ENCODE results near the gene YPEL2. TPM values are rescaled to one million over a fixed set of nuclear protein-coding genes. Genes with fewer than 3 reads are reported as not detected.

The YPEL2 gene
- total and polyA plus RNA-seq, 3 experiments from 2014 or later, result 6.7 to 21.0 (median 7.6) TPM

DNA sequence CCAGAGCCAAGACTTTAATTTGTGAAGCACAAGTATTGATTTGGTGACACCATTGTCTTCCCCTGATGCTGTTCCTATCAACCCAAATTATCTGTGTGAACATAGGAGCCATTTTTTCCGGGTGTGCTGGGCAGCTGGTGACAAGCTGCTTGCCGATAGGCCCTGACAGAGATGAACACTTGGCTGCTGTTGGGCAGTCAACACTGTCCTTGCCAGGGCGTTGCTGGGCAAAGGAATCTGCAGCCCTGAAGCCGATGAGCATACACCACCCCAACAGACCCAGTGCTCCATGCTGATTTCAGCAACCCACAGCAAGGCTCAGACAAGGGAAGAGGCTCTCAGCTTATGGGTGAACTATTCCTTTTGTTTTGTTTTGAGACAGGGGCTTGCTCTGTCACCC, 105.4 kb downstream of the YPEL2 start:
- H3K4me3 Mint-ChIP-seq, result no peak overlapping the region
- no peaks in the 10 kb centered on the region for H3K36me3 ChIP-seq (ENCODE audit: insufficient read depth, low read length)
- H3K4me3 ChIP-seq (ENCODE audit: low read length), result no peak overlapping the region
- DNase-seq, result no peak
- peaks cover 0 to 4% (median 0%) of the 10 kb centered on the region in 5 donors for H3K9me3 Mint-ChIP-seq
- no peaks in the 10 kb centered on the region for H3K36me3 Mint-ChIP-seq
- no peak overlapping the region for H3K27ac Mint-ChIP-seq
- peaks cover 5 to 20% (median 17%) of the 10 kb centered on the region in 3 donors for H3K4me1 Mint-ChIP-seq
- peaks cover 0 to 11% of the 10 kb centered on the region in 2 donors for H3K27me3 Mint-ChIP-seq
- POLR2A ChIA-PET, result no interaction called here
- CTCF ChIA-PET, result interaction anchor here (1.5 to 11.9 kb wide), 3 partner anchors 9 to 123 kb away, joined by 4 to 175 read pairs (median 137); partner anchors contain the start of gene YPEL2
- H3K27me3 ChIP-seq (ENCODE audit: insufficient read depth, low read length, poor library complexity, severe bottlenecking), result no peaks in the 10 kb centered on the region
- H3K27ac ChIP-seq (ENCODE audit: low read depth, low read length), result no peak overlapping the region
- no peaks in the 10 kb centered on the region for H3K9me3 ChIP-seq (ENCODE audit: low read length)
- H3K4me1 ChIP-seq (ENCODE audit: insufficient read depth, low read length), result peaks cover 19% of the 10 kb centered on the region

DNA sequence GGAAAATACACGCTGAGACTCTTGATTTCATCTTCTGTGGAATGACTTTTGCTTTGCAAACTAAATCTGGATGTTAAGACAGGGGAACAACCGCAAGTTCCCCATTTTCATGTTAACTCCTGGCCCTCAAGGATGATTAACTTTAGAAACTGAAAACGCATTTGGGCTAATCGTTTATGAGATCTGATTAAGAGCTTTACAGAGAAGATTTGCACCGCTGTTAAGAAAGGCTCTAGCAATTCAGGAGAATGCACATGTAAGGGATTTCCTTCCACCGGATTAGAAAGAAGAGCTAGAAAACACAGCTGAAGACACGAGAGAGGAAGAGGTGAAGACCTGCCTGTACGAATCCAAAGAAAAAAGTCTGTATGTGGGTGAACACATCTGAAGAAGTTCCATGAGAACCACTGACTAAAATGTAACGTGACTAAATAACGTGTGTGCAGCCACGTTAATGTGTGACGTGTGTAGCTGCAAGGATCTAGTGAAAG, 106.4 kb downstream of the YPEL2 start:
- Histone ChIP-seq H3K9me3 (ENCODE audit: low read length) (no peaks in the 10 kb centered on the region), H3K36me3 (ENCODE audit: insufficient read depth, low read length) (no peaks in the 10 kb centered on the region), H3K27ac (ENCODE audit: low read depth, low read length) (no peak overlapping the region), H3K4me1 (ENCODE audit: insufficient read depth, low read length) (peaks cover 19% of the 10 kb centered on the region), H3K27me3 (ENCODE audit: insufficient read depth, low read length, poor library complexity, severe bottlenecking) (no peaks in the 10 kb centered on the region), H3K4me3 (ENCODE audit: low read length) (no peak overlapping the region)
- Mint-ChIP-seq H3K27me3 (peaks cover 0 to 11% of the 10 kb centered on the region in 2 donors), H3K4me3 (no peak overlapping the region), H3K27ac (no peak overlapping the region), H3K4me1 (peaks cover 5 to 20% (median 17%) of the 10 kb centered on the region in 3 donors), H3K9me3 (peaks cover 0 to under 1% (median 0%) of the 10 kb centered on the region in 5 donors), H3K36me3 (no peaks in the 10 kb centered on the region)
- DNase-seq, result no peak
- POLR2A ChIA-PET, result no interaction called here
- CTCF ChIA-PET, result interaction anchor here (1.5 to 11.9 kb wide), 3 partner anchors 10 to 124 kb away, joined by 4 to 175 read pairs (median 137); partner anchors contain the start of gene YPEL2

DNA sequence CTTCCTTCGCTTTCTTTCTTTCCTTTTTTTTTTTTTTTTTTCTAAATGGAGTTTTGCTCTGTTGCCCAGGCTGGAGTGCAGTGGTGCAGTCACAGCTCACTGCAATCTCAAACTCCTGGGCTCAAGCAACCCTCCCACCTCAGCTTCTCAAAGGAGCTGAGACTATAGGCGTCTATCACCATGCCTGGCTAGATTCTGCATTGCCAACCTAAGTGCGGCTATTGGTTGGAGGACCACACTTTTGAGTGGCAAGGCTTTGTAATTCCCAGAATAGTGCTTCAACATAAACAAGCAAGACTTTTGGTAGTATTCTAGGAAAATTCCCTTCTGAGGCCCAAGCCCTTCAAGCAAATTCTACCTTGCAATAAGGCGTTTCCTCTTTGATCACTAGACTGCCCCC, 107.8 kb downstream of the YPEL2 start:
- Histone ChIP-seq H3K9me3 (ENCODE audit: low read length) (no peaks in the 10 kb centered on the region), H3K27ac (ENCODE audit: low read depth, low read length) (no peak overlapping the region), H3K36me3 (ENCODE audit: insufficient read depth, low read length) (no peaks in the 10 kb centered on the region), H3K4me3 (ENCODE audit: low read length) (no peak overlapping the region), H3K4me1 (ENCODE audit: insufficient read depth, low read length) (peaks cover 19% of the 10 kb centered on the region), H3K27me3 (ENCODE audit: insufficient read depth, low read length, poor library complexity, severe bottlenecking) (no peaks in the 10 kb centered on the region)
- CTCF ChIA-PET, result interaction anchor here (0.7 to 11.9 kb wide), 7 partner anchors 12 to 324 kb away, joined by 3 to 175 read pairs (median 3); partner anchors contain the start of gene YPEL2
- Mint-ChIP-seq H3K36me3 (no peaks in the 10 kb centered on the region), H3K27me3 (peaks cover 0 to 11% of the 10 kb centered on the region in 2 donors), H3K27ac (no peak overlapping the region), H3K9me3 (no peaks in the 10 kb centered on the region), H3K4me3 (no peak overlapping the region), H3K4me1 (peaks cover 5 to 20% (median 17%) of the 10 kb centered on the region in 3 donors)
- DNase-seq, result no peak
- POLR2A ChIA-PET, result no interaction called here

DNA sequence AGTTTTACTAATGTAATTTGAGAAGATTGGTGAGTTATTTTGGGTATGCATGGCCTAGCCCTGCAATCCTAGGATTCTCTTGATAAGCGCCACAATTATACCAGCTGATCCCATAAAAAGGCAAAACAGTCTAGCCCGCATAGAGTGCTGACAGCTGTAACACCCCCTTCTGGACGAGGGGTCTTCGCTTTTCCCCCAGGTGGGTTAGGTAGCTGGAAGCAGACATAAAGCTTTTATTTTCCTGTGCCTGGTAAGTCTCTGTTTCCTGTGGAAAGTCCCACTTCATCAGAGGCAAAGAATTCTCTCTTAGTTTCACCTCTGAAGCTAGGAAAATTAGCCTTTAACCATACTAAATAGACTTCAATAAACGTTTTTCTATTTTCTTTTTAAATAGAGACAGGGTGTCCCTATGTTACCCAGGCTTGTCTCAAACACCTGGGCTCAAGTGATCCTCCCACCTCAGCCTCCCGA, 108.3 kb downstream of the YPEL2 start:
- DNase-seq, result no peak
- no peak overlapping the region for H3K4me3 ChIP-seq (ENCODE audit: low read length)
- H3K27me3 ChIP-seq (ENCODE audit: insufficient read depth, low read length, poor library complexity, severe bottlenecking), result no peaks in the 10 kb centered on the region
- Mint-ChIP-seq H3K4me1 (peaks cover 5 to 20% (median 17%) of the 10 kb centered on the region in 3 donors), H3K4me3 (no peak overlapping the region), H3K27ac (no peak overlapping the region), H3K36me3 (no peaks in the 10 kb centered on the region), H3K27me3 (peaks cover 0 to 10% of the 10 kb centered on the region in 2 donors), H3K9me3 (no peaks in the 10 kb centered on the region)
- no peaks in the 10 kb centered on the region for H3K36me3 ChIP-seq (ENCODE audit: insufficient read depth, low read length)
- peaks cover 19% of the 10 kb centered on the region for H3K4me1 ChIP-seq (ENCODE audit: insufficient read depth, low read length)
- no peaks in the 10 kb centered on the region for H3K9me3 ChIP-seq (ENCODE audit: low read length)
- POLR2A ChIA-PET, result no interaction called here
- no peak overlapping the region for H3K27ac ChIP-seq (ENCODE audit: low read depth, low read length)
- CTCF ChIA-PET, result interaction anchor here (0.9 to 11.9 kb wide), 7 partner anchors 12 to 126 kb away, joined by 3 to 175 read pairs (median 5); partner anchors contain the start of gene YPEL2

DNA sequence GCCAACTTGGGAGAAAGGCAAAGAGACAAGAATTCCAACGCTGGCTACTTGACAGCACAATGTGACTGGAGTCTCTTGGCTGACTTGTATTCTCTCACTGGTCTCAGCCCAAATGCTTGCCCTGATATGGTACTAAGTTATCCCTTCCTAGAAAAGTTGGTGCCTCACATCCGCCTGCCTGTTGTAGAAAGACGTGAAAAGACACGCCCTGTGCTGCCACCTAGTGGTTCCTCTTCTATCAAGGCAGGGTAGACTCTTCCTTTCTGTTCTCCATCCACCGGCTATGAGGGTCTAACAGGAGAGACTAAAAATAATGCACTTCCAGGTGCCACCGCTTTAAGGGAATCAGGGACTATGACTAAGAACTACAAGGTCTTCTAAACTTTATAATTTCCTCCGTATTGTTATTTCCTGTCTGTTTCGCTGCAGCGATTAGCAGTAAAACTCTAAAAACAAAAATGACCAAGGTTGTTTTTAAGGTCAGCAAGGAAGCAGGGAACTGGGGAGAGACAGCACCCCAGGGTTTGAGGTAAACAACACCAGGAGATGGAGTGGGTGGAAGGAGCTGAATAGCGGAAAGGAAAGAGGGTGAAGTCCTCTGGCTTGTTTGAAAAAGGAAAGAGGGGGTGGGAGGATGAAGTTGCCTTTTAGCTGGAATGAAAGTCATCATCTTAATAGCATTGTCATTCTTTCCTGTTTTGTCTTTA, 109.5 kb downstream of the YPEL2 start:
- ChIA-PET CTCF (interaction anchor here (0.9 to 11.9 kb wide), 12 partner anchors 10 to 127 kb away, joined by 3 to 175 read pairs (median 4); partner anchors contain the start of gene YPEL2), POLR2A (interaction anchor here (1.0 kb wide), 1 partner anchor 111 kb away, joined by 4 read pairs; no protein-coding TSS in a partner anchor)
- Mint-ChIP-seq H3K36me3 (no peaks in the 10 kb centered on the region), H3K27me3 (peaks cover 0 to 9% of the 10 kb centered on the region in 2 donors), H3K4me1 (peaks cover 5 to 20% (median 17%) of the 10 kb centered on the region in 3 donors), H3K4me3 (peak overlapping the region in 4 of 7 donors; percentile 5 to 22 (median 10)), H3K27ac (peak overlapping the region in 2 of 8 donors; percentile 1 to 22), H3K9me3 (no peaks in the 10 kb centered on the region)
- no peak overlapping the region for H3K4me3 ChIP-seq (ENCODE audit: low read length)
- H3K27ac ChIP-seq (ENCODE audit: low read depth, low read length), result no peak overlapping the region
- H3K36me3 ChIP-seq (ENCODE audit: insufficient read depth, low read length), result no peaks in the 10 kb centered on the region
- H3K27me3 ChIP-seq (ENCODE audit: insufficient read depth, low read length, poor library complexity, severe bottlenecking), result no peaks in the 10 kb centered on the region
- DNase-seq, result peak; percentile 71 to 86 (median 74)
- peaks cover 19% of the 10 kb centered on the region for H3K4me1 ChIP-seq (ENCODE audit: insufficient read depth, low read length)
- H3K9me3 ChIP-seq (ENCODE audit: low read length), result no peaks in the 10 kb centered on the region

DNA sequence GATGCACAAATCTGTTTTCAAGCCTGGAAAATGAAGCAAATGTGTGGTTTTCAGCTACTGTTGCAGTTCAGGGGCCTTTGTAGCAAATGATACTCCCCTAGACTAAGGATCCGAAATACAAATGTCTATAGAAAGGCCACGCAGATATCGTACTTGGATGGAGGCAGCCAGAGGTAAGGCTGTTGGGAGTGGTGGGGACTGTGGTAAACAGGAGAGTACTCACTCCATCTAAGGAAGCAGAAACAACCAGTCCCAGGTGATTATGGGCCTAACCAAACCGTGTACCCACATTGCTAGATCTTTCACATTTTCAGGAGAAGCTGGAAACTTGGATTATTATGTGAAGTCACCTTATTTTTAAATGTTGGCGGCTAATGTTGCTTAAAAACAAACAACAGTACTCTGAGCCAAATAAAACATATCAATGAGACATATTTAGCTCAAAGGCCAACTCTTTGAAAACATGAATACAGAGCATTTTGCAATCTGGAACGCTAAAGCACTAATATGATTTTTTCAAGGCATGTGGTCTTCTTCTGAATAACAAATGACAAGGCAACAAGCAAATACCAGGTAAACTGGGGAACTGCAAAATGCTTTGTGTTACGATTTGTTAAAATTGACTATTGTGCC, 110.1 kb downstream of the YPEL2 start:
- no peaks in the 10 kb centered on the region for H3K36me3 ChIP-seq (ENCODE audit: insufficient read depth, low read length)
- ChIA-PET CTCF (interaction anchor here (1.0 to 11.9 kb wide), 11 partner anchors 10 to 128 kb away, joined by 3 to 175 read pairs (median 4); partner anchors contain the start of gene YPEL2), POLR2A (interaction anchor here (1.0 kb wide), 1 partner anchor 112 kb away, joined by 4 read pairs; no protein-coding TSS in a partner anchor)
- Mint-ChIP-seq H3K27ac (no peak overlapping the region), H3K4me1 (peaks cover 5 to 20% (median 17%) of the 10 kb centered on the region in 3 donors), H3K4me3 (no peak overlapping the region), H3K36me3 (no peaks in the 10 kb centered on the region), H3K27me3 (peaks cover 0 to 9% of the 10 kb centered on the region in 2 donors), H3K9me3 (no peaks in the 10 kb centered on the region)
- H3K9me3 ChIP-seq (ENCODE audit: low read length), result no peaks in the 10 kb centered on the region
- H3K27me3 ChIP-seq (ENCODE audit: insufficient read depth, low read length, poor library complexity, severe bottlenecking), result no peaks in the 10 kb centered on the region
- H3K4me3 ChIP-seq (ENCODE audit: low read length), result no peak overlapping the region
- no peak for DNase-seq
- H3K27ac ChIP-seq (ENCODE audit: low read depth, low read length), result no peak overlapping the region
- peaks cover 19% of the 10 kb centered on the region for H3K4me1 ChIP-seq (ENCODE audit: insufficient read depth, low read length)

DNA sequence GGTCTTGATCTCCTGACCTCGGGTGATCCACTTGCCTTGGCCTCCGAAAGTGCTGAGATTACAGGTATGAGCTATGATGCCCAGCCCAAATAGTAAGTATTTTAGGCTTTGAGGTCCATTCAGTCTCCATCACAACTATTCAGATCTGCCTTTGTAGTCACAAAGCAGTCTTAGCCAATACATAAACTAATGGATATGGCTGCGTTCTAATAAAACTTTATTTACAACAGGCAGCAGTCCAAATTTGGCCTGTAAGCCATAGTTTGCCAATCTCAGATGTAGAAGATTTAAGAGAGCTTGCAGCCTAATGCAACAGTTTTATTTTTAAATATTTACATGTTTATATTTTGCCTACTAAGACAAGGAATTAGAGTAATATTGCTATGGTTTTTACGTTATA, 111.7 kb downstream of the YPEL2 start:
- Mint-ChIP-seq H3K4me3 (no peak overlapping the region), H3K4me1 (peaks cover 5 to 20% (median 17%) of the 10 kb centered on the region in 3 donors), H3K27ac (no peak overlapping the region), H3K27me3 (peaks cover 0 to 3% of the 10 kb centered on the region in 2 donors), H3K9me3 (no peaks in the 10 kb centered on the region), H3K36me3 (no peaks in the 10 kb centered on the region)
- no peak overlapping the region for H3K4me3 ChIP-seq (ENCODE audit: low read length)
- ChIA-PET CTCF (interaction anchor here (1.2 to 11.9 kb wide), 4 partner anchors 15 to 129 kb away, joined by 3 to 175 read pairs (median 72); partner anchors contain the start of gene YPEL2), POLR2A (interaction anchor here (0.8 kb wide), 1 partner anchor 81 kb away, joined by 3 read pairs; no protein-coding TSS in a partner anchor)
- no peaks in the 10 kb centered on the region for H3K36me3 ChIP-seq (ENCODE audit: insufficient read depth, low read length)
- H3K27me3 ChIP-seq (ENCODE audit: insufficient read depth, low read length, poor library complexity, severe bottlenecking), result no peaks in the 10 kb centered on the region
- no peaks in the 10 kb centered on the region for H3K9me3 ChIP-seq (ENCODE audit: low read length)
- H3K4me1 ChIP-seq (ENCODE audit: insufficient read depth, low read length), result peaks cover 19% of the 10 kb centered on the region
- H3K27ac ChIP-seq (ENCODE audit: low read depth, low read length), result no peak overlapping the region
- DNase-seq, result no peak

All from CD8-positive, alpha-beta memory T cell (primary cell).